ENCODE results near the gene GPR6. TPM values are rescaled to one million over a fixed set of nuclear protein-coding genes. Genes with fewer than 3 reads are reported as not detected.

The GPR6 gene
- total RNA-seq, 3 donors from 2014 or later: not detected

DNA sequence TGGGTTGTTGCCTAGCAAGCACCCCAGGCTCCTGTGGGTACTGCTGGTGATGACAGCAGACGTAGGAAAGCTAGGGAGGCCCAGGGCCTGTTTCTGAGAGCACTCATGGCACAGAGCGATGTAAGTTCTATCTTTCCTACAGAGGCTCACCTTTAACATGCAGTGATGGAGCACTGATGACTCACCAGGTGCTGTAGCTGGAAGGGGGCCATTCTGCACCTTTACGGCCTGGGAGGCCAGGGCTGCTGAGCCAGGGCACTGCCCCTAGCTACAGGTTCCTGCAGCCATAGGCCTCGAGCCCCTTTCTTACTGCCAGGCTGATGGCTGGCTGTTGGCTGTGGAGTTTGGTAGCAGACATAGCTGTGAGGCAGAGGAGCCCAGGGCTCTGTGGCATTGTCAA is 31.1 kb upstream of the GPR6 start:
- no peak overlapping the region for H3K4me3 ChIP-seq
- no peaks in the 10 kb centered on the region for H3K9me3 ChIP-seq
- TF ChIP-seq, protein P1, sequence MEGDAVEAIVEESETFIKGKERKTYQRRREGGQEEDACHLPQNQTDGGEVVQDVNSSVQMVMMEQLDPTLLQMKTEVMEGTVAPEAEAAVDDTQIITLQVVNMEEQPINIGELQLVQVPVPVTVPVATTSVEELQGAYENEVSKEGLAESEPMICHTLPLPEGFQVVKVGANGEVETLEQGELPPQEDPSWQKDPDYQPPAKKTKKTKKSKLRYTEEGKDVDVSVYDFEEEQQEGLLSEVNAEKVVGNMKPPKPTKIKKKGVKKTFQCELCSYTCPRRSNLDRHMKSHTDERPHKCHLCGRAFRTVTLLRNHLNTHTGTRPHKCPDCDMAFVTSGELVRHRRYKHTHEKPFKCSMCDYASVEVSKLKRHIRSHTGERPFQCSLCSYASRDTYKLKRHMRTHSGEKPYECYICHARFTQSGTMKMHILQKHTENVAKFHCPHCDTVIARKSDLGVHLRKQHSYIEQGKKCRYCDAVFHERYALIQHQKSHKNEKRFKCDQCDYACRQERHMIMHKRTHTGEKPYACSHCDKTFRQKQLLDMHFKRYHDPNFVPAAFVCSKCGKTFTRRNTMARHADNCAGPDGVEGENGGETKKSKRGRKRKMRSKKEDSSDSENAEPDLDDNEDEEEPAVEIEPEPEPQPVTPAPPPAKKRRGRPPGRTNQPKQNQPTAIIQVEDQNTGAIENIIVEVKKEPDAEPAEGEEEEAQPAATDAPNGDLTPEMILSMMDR (IDR thresholded peaks at IDR 0.05): no peak
- no peaks in the 10 kb centered on the region for H3K4me1 ChIP-seq (ENCODE audit: low read depth)
- DNase-seq: no peak
- intact Hi-C loops (cut with DNase I, micrococcal nuclease): no loop called here
- no peaks in the 10 kb centered on the region for H3K36me3 ChIP-seq (ENCODE audit: low read depth)
- ATAC-seq: no peak

DNA sequence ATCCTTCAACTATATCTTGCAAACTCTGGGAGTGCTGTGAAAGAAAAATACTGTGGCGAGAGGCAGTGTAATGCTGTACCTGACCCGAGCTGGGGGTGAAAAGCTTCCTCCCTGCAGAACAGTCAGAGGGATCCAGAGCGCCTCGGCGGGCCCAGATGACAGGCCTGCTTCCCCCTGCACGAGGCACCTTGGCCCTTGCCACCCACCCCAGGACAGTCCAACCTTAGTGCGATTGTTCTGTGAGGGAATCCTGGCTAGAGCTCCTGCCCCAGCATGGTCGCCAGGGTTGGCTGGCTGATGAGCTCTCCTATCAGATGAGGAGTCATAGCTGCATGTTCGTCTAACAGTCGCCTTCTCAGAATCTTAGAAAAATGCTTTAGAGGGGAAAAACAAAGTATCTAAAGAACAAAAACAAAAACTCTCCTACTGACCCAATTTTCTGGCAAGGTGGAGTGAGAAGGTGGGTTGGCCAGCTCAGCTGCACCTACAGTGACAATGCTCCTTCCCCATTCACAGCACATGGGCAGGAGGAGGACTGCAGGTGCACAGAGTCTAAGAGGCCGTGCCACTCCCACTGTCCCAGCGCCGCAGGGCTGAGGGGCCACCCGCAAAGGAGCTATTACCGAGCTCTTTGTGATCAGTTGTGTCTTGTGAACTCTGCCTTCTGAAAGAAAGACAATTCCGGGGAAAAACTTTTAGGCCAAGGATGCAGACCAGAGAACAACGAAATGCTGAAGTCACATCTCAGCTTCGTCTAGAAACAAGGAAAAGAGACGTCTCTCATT is 28.6 kb upstream of the GPR6 start:
- ATAC-seq: no peak
- intact Hi-C loops (cut with DNase I, micrococcal nuclease): no loop called here
- TF ChIP-seq, protein P1 (IDR thresholded peaks at IDR 0.05): no peak

DNA sequence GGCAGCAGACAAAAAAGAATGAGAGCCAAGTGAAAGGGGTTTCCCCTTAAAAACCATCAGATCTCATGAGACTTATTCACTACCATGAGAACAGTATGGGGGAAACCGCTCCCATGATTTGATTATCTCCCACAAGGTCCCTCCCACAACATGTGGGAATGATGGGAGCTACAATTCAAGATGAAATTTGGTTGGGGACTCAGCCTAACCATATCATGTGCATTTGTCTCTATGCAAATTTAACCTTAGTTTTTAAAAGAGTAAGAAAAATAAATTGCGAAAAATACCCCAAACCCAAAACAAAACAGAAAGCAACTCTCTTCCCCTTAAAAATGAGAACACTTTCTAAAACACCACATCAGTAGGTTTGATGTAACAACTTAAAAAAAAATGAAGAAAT is 22.6 kb upstream of the GPR6 start:
- intact Hi-C loops (cut with DNase I, micrococcal nuclease): no loop called here
- DNase-seq (no peak), ATAC-seq (no peak)
- TF ChIP-seq, protein P1 (IDR thresholded peaks at IDR 0.05): no peak
- H3K4me1 ChIP-seq (ENCODE audit: low read depth): no peaks in the 10 kb centered on the region
- no peaks in the 10 kb centered on the region for H3K36me3 ChIP-seq (ENCODE audit: low read depth)
- no peak overlapping the region for H3K4me3 ChIP-seq
- H3K9me3 ChIP-seq: no peaks in the 10 kb centered on the region

More for the DNA sequence above, 28.6 kb upstream of the GPR6 start:
- Histone ChIP-seq H3K36me3 (ENCODE audit: low read depth) (no peaks in the 10 kb centered on the region), H3K4me3 (no peak overlapping the region), H3K9me3 (no peaks in the 10 kb centered on the region), H3K4me1 (ENCODE audit: low read depth) (no peaks in the 10 kb centered on the region)
- no peak for DNase-seq

DNA sequence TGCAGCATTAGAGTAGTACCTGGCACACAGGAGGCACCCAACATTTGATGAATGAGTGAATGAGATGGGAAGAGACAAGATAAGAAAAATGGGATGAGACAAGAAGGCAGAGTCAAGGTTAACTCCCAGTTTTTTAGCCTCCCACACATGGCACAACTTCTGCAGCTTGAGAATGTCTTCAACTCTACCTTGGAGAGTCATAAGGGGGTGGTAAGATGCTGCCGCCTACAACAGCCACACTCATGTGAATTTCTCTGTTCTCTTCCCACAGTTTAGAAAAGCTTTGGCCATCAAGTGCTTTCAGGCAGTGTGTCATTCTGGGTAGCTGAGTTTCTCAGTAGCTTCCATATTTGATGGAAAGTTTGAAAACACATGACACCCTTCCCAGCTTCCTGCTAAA is 19.5 kb upstream of the GPR6 start:
- ATAC-seq (no peak), DNase-seq (no peak)
- Histone ChIP-seq H3K9me3 (no peaks in the 10 kb centered on the region), H3K36me3 (ENCODE audit: low read depth) (no peaks in the 10 kb centered on the region), H3K4me1 (ENCODE audit: low read depth) (no peaks in the 10 kb centered on the region), H3K4me3 (no peak overlapping the region)
- TF ChIP-seq, protein P1 (IDR thresholded peaks at IDR 0.05): no peak
- intact Hi-C loops (cut with DNase I, micrococcal nuclease): no loop called here

DNA sequence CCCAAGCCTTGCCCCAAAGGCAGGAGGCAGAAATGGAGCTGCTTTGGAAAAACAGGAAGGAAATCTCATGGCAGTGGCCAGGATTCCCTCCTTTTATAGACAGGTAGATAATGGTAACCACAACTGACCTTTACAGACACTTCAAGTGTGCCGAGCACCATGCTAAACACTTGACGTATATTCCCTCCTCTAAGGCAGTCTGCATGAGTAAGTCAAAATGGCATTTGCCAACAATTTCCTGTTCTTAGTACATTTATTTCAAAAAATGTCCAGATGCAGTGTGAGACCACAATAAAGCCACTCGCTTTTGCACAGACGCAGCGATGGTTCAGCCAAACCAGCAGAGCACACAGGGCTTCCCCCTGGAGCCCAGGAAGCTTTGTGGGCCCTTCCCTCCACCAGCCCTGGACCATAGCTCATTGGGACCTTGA is 16.5 kb upstream of the GPR6 start:
- DNase-seq (no peak), ATAC-seq (no peak)
- intact Hi-C loops (cut with DNase I, micrococcal nuclease): no loop called here
- no peaks in the 10 kb centered on the region for H3K9me3 ChIP-seq
- no peak overlapping the region for H3K4me3 ChIP-seq
- TF ChIP-seq, protein P1 (IDR thresholded peaks at IDR 0.05): no peak
- H3K36me3 ChIP-seq (ENCODE audit: low read depth): no peaks in the 10 kb centered on the region
- H3K4me1 ChIP-seq (ENCODE audit: low read depth): no peaks in the 10 kb centered on the region
